Mucosa of descending colon (tissue), 3 donors: ENCODE data around the gene CAPN10. TPM values are rescaled to one million over a fixed set of nuclear protein-coding genes. Genes with fewer than 3 reads are reported as not detected.
A peak's percentile ranks its signal among the peaks of the same experiment; 100 is the strongest.
"Not testable (repeated sequence)": the region's sequence is repeated elsewhere in the genome, so short reads cannot be mapped to it uniquely, and the experiment has no call there.

Experiments used
- ATAC-seq: fragments of 200-7000 bp; cut with Tn5 transposase; one replicate; pipeline ENCODE4 v1.9.1; 2020; ENCODE audit warnings: mild to moderate bottlenecking, moderate library complexity
- DNase-seq, 3 donors: peaks; one replicate each; pipeline ENCODE4 v3.0.0-alpha.2; 2020
- H3K36me3 ChIP-seq: fragments of 200-600 bp; one replicate; pipeline ENCODE4 v1.8.0; 2021; ENCODE audit warnings: low read depth, mild to moderate bottlenecking
- H3K4me1 ChIP-seq: fragments of 200-600 bp; one replicate; pipeline ENCODE4 v1.8.0; 2021; ENCODE audit warnings: low read depth, mild to moderate bottlenecking
- H3K4me3 ChIP-seq: fragments of 200-600 bp; one replicate; pipeline ENCODE4 v1.8.0; 2021; ENCODE audit warnings: mild to moderate bottlenecking
- H3K9me3 ChIP-seq: fragments of 200-600 bp; one replicate; pipeline ENCODE4 v1.8.0; 2021; ENCODE audit warnings: mild to moderate bottlenecking
- intact Hi-C, 2 donors: fragments of 100-400 bp; cut with DNase I in 1 of 2; cut with micrococcal nuclease in 1 of 2; formaldehyde crosslinking; loops; one replicate each; pipeline versions ENCODE4 v1.11.0 to v1.11.1; 2022; cut with DNase I, micrococcal nuclease
- total RNA-seq, 3 donors: library from RNA; stranded (reverse); fragmentation: NEBNext Ultra II Directional in 2 of 3; extraction: Animal tissue kit (Norgen Biotek cat#: 25700) in 2 of 3; gene quantifications; one replicate each; pipeline versions ENCODE4 v1.2.1 to v1.2.4, GENCODE V29; 2021 to 2023
- TF ChIP-seq, protein P1 (sequence below): fragments of 200-600 bp; IDR thresholded peaks from one replicate; pipeline ENCODE4 v1.8.0; 2022; ENCODE audit warnings: antibody characterized with exemption, mild to moderate bottlenecking
- donor health status: DM: no; HTN: no; CAD: no; lungs with moderate emphysema.
- donor health status: DM: no; HTN: no; CAD: no.
- donor health status: DM: no; HTN: yes; CAD: no.

The CAPN10 gene
- total RNA-seq, 3 donors from 2014 or later = 34.0 to 55.5 (median 40.4) TPM

DNA sequence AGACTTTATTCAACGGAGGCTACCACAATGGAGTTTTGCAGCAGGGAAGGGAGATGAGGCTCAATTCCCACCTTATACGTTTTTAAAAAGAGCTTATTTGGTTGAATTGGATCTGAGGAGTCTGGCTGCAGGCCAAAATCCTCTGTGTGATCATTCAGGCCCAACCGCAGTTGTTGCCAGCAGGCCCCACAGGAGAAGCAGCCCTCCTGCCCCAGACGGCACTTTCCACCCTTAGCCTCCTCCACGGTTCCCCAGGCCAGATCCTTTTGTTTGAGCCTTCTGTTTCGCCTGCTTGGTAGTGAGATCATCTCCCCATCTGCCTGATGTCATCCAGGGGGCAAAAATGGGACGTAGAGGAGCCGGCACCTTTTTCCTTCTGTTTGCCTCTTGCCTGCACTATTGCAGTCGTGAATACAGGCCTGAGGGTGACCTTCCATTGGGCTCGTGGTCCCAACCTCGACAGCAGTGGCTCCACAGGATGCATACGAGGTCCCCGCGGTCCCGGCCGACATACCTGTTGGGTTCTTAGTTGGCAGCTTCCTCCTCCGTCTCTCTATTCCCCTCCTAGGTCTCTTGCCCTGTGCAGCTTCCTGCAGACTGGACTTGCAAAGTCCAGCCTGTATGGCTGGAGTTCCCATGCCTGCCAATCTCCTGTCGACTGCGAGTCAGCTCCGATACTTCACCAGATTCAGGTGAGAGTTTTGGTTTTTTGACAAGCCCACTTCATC, 29.4 kb downstream of the CAPN10 start:
- no peak overlapping the region for H3K4me3 ChIP-seq
- intact Hi-C loops = no loop called here
- no peaks in the 10 kb centered on the region for H3K9me3 ChIP-seq
- peaks cover 5% of the 10 kb centered on the region for H3K36me3 ChIP-seq
- ATAC-seq (no peak), DNase-seq (peak in 2 of 3 donors; percentile 21 to 37)
- TF ChIP-seq, protein P1, sequence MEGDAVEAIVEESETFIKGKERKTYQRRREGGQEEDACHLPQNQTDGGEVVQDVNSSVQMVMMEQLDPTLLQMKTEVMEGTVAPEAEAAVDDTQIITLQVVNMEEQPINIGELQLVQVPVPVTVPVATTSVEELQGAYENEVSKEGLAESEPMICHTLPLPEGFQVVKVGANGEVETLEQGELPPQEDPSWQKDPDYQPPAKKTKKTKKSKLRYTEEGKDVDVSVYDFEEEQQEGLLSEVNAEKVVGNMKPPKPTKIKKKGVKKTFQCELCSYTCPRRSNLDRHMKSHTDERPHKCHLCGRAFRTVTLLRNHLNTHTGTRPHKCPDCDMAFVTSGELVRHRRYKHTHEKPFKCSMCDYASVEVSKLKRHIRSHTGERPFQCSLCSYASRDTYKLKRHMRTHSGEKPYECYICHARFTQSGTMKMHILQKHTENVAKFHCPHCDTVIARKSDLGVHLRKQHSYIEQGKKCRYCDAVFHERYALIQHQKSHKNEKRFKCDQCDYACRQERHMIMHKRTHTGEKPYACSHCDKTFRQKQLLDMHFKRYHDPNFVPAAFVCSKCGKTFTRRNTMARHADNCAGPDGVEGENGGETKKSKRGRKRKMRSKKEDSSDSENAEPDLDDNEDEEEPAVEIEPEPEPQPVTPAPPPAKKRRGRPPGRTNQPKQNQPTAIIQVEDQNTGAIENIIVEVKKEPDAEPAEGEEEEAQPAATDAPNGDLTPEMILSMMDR = no peak
- no peaks in the 10 kb centered on the region for H3K4me1 ChIP-seq

DNA sequence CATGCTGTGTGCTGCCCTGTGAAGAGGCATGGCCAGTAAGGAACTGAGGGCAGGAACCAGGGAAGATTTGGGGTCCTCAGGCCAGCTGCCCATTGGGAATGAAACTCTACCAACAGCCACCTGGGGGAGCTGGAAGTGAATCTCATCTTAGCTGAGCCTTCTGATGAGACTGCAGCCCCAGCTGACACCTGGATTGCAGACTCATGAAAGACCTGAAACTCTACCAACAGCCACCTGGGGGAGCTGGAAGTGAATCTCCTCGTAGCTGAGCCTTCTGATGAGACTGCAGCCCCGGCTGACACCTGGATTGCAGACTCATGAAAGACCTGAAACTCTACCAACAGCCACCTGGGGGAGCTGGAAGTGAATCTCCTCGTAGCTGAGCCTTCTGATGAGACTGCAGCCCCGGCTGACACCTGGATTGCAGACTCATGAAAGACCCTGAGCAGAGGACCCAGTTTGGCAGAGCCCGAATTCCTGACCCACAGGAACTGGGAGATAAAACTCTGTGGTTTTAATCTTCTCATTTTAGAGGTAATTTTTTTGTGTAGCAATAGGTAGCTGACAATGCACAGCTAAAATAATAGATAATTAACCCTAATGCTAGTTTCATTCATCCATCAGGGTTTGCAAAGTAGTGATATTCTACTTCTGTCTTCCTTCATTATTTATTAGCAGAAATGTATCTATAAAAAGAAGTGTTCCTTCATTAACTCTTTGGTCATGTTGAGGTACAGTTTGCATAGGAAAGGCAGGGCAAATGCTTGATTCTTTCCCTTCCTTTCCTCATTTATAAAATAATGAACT, 30.5 kb downstream of the CAPN10 start:
- DNase-seq (peak in 1 of 3 donors; percentile 22), ATAC-seq (peak; percentile 57)
- H3K4me3 ChIP-seq, H3K4me1 ChIP-seq, H3K36me3 ChIP-seq, H3K9me3 ChIP-seq, intact Hi-C loops: not testable (repeated sequence)

DNA sequence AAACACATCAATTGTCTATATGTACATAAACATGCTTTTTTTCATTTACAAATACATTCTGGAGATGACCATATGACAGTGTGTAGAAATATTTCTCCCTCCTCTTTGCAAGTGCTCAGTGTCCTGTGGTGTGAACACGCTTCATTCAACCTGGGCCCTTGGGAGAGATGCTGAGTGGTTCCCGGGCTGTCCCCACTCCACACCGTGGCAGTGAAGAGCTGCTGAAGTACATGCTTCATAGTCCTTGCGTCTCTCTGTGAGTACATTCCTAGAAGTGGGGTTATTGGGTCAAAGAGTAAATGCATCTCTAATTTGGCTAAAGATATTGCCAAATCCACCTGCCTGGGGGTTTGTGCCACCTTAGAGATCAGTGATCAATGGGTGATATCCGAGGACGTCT, 32.2 kb downstream of the CAPN10 start:
- Histone ChIP-seq H3K4me1 (no peaks in the 10 kb centered on the region), H3K4me3 (no peak overlapping the region), H3K36me3 (peaks cover 5% of the 10 kb centered on the region), H3K9me3 (no peaks in the 10 kb centered on the region)
- DNase-seq (no peak), ATAC-seq (no peak)
- TF ChIP-seq, protein P1 = no peak
- intact Hi-C loops = no loop called here

- intact Hi-C loops = no loop called here
- Histone ChIP-seq H3K9me3 (no peaks in the 10 kb centered on the region), H3K4me1 (peaks cover 2% of the 10 kb centered on the region), H3K4me3 (no peak overlapping the region), H3K36me3 (peaks cover 5% of the 10 kb centered on the region)
- ATAC-seq = peak; percentile 55
- peak in 2 of 3 donors; percentile 42 to 62 for DNase-seq
- TF ChIP-seq, protein P1 = no peak
Observed at GRCh38 chr2:240619506-240620148, 33.1 kb downstream of the CAPN10 start.

DNA sequence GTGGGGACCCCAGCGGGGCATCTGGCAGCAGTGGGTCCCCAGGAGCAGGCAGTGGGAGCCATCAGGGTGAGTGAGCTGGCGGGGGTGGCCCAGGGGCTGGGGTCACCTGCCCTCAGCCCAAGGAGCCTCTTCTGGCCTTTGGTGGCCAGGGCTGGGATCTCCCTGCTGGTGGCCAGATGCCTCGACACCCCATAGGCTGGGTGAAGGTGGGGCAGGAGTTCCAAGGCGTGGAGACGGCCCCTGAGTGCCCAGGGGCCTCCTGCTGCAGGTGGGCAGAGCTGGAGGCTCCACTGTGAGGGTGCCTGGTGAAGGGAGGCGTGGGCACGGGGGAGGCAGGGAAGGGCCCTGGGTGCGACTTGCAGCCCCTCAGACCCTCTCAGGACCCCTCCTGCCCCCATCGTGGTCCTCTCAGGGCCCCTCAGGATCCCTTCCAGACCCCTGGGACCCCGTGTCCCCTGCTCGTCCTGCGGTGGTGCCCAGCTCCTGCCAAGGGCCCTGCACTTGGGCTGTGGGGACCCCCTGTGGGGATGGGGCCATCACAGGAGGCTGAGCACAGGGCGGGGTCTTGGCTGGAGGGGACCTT, 33.7 kb downstream of the CAPN10 start:
- intact Hi-C loops = no loop called here
- Histone ChIP-seq H3K4me3 (no peak overlapping the region), H3K36me3 (peaks cover 5% of the 10 kb centered on the region), H3K9me3 (no peaks in the 10 kb centered on the region), H3K4me1 (peaks cover 8% of the 10 kb centered on the region)
- no peak for ATAC-seq
- TF ChIP-seq, protein P1 = no peak
- DNase-seq = peak in 2 of 3 donors; percentile 27 to 48
